HG03159 (cell line): ENCODE measurements around the gene IGFALS.
A peak's percentile ranks its signal among the peaks of the same experiment; 100 is the strongest.

Experiments
- ATAC-seq: cut with Tn5 transposase; IDR thresholded peaks from one replicate; pipeline ENCODE4 v1.9.1; 2021; ENCODE audit warnings: mild to moderate bottlenecking, moderate library complexity; ENCODE audit not compliant: unreplicated experiment

The IGFALS gene

DNA sequence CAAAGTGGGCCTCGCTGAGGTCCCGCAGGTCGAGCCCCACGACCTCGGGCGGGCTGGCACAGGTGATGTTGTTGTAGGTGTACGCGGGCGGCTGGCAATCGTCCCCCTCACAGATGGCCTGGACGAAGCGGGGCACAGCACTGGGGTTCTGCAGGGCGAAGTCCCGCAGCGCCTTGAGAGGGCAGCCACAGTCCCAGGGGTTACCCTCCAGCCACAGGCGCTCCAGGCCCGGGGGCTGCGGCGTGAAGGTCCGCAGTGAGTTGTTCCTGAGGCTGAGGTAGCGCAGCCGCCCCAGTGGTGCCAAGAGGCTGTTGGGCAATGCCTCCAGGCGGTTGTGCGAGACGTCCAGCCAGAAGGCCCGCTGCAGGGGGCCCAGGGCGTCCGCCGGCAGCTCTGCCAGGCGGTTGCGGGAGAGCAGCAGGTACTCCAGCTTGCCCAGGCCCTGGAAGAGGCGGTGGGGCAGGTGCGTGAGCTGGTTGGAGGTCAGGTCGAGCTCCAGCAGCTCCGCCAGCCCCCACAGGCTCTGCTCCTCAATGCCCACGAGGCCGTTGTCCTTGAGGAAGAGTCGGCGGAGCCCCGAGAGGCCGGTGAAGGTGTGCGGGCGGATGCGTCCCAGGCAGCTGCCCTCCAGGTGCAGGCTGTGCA is 2.8 kb downstream of the IGFALS start:
- no peak for ATAC-seq

DNA sequence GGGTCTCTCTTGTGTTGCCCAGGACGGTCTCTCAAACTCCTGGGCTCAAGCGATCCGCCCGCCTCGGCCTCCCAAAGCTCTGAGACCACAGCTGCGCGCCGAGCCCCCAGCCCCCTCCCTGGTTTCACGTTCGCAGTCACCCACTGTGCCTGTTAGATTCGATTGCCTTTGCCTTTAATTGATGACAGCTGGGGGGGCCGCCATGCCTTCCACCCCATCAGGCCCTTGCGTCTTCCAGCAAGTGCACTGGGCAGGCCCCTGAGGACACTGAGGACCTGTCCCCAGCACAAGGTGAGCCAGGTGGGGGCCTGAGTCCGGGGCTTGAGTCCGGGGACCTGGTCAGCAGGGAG is 3.3 kb downstream of the IGFALS start:
- no peak for ATAC-seq

DNA sequence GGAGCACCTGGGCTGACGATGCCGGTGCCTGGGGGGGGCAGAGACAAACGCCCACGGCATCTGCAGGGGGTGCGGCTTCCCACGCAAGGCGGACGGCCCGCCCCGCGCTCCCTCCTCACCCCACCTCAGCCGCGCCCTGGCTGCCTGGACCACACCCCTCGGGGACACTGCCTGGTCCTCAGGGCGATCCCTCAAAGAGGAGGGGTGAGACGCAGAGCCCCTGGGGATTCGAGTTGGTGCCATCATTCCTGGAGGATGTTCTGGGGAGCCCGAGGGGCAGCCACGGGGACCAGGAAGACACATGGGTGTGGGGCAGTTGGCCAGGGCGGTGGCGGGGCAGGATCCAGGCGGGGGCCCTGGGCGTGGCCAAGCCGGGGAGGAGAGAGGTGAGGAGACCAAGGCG is 3.9 kb downstream of the IGFALS start:
- no peak for ATAC-seq

DNA sequence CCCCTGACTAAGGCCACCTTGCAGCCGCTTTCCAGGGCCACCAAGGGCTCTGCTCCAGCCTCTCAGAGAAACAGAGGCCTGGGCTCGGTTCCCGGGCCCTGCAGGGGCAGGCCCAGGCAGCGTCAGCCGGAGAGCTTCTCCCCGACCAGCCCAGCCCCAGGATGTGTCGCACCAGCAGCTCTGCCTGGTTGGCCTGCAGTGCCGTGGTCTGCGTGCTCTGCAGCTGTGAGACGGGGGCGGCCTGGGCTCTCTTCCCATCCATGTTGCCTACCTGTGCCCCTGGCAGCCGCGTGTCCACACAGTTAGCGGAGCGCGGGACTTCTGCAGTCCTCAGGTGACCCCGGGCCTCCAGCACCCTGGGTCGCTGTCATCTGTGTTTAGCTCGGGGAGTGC is 4.8 kb downstream of the IGFALS start:
- ATAC-seq: no peak

DNA sequence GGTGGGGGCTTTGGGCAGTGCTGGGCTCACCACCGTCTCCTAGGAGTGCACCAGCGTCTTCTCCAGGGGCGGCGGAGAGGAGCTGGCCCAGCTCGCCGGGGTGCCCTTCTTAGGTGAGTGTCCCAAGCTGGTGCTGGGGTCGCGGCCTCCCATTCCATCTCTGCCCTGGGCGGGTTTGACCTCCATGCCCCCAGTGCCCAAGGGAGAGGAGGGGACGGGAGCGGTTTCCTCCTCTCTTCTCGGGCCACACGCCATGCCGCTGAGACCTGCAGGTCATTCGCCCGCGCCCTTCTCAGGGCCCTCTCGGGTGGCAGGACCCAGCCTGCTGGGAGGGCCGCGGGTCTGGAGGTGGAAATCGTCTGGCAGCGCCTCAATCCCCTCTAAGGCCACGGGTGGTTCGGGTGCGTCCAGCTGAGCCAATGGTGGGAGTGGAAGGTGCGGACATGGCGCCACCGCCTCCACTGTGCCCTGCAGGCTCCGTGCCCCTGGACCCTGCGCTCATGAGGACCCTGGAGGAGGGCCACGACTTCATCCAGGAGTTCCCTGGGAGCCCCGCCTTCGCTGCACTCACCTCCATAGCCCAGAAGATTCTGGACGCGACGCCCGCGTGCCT is 5.3 kb downstream of the IGFALS start:
- no peak for ATAC-seq

DNA sequence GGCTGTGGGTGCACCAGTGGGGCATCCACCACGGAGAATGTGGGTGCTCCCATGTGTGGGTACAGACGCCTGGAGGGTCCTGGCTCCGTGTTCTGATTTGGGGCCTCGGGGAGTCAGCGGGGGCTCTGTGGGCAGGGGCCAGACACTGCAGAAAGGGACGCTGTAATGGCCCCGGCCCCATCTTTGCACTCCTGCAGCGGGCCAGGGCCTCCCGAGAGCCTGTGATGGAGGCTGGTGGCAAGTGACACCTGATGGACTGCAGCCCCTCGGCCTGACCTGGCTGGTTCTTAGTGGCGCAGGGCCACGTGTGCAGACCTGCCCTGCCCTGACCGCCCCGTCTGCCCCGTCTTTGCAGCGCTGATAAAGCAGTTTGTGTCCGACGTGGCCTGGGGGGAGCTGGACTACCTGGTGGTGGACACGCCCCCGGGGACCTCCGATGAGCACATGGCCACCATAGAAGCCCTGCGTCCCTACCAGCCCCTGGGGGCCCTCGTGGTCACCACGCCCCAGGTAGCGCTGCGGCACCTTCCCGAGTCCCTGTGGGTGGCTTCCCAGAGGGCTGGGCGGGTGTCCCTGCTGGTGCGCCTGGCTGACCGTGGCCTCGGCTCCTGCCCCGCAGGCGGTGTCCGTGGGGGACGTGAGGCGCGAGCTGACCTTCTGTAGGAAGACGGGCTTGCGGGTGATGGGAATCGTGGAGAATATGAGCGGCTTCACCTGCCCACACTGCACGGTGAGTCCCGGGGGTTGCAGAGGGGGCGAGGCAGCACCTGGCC is 6.0 kb downstream of the IGFALS start:
- no peak for ATAC-seq

DNA sequence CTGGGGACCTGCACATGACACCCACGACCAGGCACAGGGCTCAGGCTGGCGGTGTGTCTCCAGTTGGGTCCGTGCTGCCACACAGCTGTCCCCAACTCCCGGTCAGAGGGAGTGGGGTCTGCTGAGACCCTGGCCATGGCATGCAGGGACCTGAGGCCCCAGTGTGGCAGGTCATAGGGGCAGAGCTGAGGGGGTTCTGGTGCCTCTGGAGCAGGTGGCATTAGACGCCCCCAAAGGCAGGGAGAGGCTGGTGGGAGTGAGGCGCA is 6.5 kb downstream of the IGFALS start:
- no peak for ATAC-seq

DNA sequence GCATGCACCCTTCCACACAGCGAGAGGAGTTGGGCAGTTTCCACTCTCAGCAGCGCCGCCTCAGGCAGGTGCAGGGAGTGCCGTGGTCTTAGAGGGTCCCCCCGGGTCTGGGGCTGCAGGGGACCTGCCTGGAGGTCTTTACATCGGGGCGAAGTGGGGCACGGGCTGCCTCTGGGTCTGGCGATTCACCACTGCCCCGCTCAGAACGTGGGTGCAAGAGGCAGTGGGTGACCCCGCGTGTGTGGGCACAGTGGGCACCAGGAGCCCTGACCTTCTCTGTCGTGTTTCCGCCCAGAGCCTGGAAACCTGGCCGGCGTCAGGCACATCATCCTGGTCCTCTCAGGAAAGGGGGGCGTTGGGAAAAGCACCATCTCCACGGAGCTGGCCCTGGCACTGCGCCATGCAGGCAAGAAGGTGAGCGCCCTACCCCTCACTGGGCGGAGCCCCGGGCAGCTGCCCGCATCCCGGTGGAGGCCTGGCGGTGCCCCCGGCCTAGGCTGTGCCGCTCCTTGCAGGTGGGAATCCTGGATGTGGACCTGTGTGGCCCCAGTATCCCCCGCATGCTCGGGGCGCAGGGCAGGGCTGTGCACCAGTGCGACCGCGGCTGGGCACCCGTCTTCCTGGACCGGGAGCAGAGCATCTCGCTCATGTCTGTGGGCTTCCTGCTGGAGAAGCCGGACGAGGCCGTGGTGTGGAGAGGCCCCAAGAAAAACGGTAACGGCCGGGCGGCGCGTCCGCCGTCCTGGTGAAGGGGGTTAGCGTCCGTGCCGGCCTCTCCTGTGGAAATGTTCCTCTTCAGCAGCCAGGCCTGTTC is 7.1 kb downstream of the IGFALS start:
- ATAC-seq: no peak

DNA sequence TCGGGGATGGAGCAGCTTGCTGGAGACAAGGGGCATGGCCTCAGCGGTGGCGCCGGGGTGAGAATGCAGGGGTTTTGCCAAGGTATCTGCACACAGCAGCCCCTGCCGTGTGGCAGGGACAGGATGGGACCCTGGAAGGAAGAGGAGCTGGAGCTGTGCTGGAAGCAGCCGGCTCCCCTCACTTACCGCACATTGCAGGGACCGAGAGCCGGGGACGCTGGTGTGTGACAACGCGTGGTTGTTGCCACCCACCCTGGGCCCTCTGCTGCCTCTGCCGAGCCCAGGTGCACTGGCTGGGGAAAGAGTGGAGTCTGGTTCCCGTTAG is 7.7 kb downstream of the IGFALS start:
- ATAC-seq: no peak

DNA sequence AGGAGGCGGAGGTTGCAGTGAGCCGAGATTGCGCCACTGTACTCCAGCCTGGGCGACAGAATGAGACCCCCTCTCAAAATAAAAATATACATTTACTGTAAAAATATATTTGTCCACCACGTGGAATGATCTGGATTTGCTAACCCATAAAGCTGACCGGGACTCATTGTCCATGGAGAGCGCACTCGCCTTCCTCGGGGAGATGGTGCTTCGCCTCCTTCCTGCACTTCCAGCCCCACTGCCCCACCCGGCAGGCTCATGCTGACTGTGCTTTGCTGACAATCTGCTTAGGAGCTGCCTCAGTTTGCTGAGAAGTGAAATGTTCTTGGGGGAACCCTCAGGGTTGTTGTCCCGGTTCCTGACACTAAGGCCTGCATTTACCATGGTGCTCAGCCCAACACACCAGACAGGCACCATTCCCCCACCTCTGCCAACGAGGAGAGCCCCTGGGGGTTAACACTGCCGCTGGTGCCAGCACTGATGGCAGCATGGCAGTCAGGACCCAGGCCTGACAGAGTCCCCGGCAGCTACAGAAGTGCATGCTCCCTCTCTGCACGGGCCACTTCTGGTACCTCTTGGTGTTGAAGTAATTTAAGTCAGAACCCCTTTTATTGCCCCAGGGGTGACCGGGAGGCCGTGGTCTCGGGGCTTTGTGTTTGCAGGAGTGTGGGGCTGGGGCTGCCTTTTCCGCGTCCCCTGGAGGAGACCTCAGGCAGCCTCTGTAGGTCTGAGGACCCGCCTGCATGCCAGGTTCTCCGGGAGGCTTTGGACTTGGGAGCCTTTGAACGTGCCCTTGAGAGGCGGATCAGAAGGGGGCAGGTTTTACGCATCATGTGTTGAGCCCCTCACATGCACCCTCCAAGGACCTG is 8.3 kb downstream of the IGFALS start:
- no peak for ATAC-seq

DNA sequence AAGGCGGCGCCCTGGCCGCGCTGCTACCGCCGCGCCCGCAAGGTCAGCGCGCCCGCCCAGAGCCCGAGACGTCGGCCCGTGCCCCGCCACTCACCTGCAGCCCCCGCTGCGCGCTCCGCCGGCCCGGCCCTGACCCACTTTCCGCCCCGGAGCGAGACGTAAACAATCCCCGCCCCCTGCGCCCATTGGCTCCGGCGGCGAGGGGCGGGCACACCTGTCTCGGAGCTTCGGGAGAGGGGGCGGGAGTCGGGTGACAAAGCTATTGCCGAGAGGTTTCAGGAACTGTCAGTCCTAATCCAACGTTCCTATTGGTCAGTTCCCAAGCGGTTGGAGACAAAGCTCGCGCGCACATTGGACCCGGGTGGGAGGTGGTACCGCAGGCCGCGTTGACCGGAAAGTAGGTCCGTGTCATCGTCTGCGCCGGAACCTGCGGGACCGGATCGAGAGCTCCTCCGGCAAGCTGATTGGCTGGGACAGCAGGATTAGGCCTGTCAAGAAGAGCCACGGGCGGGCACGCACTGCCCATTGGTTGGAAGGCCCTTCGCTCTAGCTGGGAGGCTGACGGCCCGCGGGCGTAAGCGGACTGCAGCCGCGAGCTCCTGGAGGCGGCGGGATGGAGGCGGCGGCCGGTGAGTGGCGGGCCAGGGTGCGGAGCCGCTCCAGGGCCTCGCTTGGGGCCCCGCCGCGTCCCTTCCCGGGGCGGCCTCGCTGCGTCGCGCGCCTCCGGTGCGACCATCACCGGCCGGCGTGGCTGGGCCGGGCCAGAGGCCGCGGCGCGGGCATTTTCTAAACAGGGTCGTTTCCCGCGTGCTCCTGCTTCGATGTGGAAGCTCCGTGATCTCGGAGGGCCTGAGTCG is 10.9 kb downstream of the IGFALS start, which contains the start of the genes NUBP2 and SPSB3:
TSS of gene NUBP2 (plus strand) at position 553 of the 857 bp plus-strand sequence. CDS start at position 614, 61 bp downstream.
TSS of gene SPSB3 (minus strand) at position 164 of the 857 bp plus-strand sequence. CDS start 1,088 bp downstream, outside the sequence.
- peak; percentile 87 for ATAC-seq

DNA sequence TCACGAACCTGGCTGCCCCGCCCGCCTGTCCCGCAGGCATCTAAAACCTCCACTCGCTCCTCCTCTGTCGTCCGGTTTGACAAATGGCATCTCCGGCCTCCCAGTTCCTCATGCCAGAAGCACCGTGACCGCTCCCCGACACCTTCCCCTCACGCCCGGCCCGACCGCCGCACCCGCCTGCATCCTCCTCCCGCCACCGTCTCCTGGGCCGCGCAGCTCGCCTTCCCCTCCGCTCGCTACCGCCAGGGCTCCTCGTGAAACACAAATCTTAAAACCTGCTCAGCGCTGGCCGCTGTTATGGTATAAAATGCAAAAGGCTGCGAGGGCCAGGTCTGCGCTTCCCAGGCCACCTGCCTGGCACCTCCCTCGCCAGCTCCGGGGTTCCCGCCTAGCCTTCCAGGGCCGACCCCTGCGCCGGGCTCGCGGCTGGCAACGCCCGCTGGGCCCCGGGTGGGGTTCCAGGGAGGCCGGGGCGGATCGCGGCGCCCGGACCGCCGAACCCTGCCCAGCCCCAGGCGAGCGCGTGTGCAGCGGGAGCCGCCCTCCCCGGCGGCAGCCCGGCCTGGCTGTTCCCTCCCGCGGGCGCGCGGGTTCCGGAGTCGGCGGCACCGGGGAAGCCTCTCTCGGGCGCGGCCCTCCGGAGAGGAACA is 11.6 kb downstream of the IGFALS start:
- peak; percentile 9 for ATAC-seq

DNA sequence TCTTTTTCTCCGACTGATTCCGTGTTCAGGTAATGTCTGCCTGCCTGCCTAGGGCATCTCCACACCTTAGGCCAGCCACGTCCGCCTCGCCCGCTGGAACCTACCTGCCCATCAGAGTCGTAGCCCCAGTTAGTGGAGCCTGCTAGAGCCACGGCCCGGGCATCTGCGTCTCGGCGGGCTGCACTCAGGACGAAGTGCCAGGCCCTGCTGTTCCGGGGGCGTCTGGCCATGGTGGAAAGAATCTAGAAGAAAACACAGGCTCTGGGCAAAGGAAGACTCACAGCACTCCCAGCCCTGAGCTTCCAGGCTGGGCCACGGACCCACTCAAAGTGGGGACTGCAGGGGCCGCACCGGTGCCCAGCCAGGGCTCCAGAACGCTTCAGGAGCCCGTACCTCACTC is 12.3 kb downstream of the IGFALS start:
- no peak for ATAC-seq

DNA sequence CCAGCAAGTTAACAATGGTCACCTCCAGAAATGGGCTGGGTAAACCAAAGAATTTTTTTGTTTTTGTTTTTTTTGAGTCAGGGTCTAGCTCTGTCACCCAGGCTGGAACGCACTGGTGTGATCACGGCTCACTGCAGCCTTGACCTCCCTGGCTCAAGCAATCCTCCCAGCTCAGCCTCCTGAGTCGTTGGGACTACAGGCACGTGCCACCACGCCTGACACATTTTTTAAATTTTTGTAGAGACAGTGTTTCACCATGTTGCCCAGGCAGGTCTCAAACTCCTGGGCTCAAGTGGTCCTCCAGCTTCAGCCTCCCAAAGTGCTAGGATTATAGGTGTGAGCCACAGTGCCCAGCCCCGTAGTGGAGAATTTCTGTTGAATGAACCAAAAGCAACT is 12.8 kb downstream of the IGFALS start:
- ATAC-seq: no peak

DNA sequence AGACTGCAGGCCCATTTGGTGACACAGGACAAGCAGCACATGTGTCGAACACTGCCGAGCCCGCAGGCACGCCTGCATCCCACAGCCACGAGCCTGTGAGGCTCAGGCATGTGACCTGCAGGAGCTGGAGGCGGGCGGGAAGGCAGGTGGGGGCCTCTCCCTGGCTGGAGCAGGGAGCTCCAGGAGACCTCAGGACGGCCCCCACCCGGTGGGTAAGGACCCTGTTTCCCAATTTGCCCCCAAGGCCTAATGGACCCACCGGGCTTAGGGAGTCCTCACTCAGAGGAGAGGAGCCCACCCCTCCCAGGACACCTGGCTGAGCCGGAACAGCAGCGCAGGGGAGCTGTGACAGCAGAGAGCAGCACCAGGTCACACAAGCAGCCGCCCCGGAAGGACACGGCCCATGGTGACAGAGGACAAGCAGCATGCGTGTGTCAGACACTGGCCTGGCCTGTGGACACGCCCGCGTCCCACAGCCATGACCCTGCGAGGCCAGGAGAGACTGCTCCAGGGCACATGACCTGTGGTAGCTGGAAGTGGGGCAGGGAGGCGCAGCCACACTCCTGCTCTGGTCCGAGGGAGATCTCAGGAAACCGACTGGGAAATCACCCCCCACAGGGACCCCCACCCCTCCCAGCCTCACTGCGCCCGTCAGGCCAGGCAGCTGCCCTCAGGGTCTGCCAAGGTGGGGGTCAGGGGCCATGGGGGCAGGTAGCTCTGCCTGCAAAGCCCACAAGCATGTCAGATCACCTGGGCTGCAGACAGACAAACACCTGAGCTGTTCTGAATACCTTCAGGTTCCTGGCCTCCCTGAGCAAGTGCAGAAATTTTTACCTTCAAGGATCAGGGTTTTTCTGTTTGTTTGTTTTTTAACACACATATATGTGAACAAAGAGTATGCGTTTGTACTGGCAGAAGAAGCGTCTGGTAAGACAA is 13.5 kb downstream of the IGFALS start:
- ATAC-seq: no peak

DNA sequence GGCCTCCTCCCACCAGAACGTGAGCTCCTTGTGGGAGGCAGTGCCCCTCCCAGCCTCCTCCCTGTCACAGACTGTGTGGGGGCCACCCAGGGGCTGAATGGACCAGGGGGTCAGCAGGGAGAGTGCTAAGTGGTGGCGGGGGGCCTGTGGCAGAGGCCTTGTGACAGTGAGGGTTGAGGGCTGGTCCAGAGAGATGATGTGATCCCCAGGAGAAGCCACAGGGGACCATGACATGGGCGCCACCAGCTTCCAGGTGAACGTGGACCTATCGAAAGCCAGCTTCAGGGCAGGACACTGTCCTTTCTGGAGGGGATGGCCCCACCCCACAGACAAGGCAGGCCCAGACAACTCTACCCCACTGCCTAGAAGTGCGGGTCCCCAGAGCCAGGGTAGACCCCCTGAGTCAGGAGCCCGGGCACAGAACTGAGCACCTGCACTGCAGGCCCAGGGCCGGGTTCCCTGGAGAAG is 14.2 kb downstream of the IGFALS start:
- ATAC-seq: no peak

DNA sequence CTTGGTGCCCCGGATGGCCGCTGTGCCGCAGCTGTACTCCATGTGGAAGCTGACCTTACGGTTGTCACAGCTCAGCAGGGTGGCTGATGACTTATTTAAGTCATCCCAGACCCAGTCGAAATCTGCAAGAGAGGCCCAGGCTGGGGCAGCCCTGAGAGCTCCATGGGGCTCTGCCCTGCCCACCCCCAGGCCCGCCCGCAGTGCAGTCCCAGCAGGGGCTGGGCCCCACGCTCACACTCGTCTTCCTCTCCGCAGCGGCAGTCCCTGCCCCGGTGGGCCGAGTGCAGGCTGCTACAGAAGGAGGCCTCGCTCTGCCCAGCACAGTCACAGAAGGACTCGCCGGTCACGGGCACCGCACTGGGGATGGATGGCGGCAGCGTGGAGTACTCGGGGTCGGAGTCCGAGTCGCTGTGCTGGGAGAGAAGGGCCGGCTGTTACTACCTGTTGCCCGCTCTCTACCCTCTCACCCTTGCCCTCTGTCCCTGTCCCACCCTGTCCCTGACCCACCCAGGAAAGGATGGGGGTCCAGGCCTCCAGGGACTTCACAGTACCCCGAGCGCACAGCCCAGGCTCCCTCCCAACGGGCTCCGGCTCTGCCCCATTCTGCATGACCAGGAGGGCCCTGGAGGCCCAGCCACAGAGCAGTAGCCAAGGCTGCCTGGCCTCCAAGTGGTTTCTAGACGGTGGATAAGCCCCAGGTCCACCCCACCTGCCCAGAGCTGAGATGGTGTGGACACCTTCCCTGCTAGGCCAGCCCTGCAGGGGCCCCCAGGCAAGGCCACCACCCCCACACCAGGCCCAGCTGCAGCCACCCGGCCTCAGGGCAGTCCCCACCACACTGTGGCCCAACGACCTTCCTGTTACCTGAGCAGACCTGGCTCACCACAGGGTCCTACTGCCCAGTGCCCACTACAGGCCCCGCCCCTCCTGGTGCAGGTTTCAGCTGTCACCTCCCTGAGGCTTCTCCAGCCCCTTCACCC is 15.0 kb downstream of the IGFALS start:
- no peak for ATAC-seq
